NOMO-1 treated with DMSO at 0.1 percent for 48 hours (cell line): ENCODE results near the gene ZNF169.
"Not testable (repeated sequence)": the region's sequence is repeated elsewhere in the genome, so short reads cannot be mapped to it uniquely, and the experiment has no call there.

Experiments
- DNase-seq: peaks from one replicate; lab custom pipeline; 2025; ENCODE audit not compliant: unreplicated experiment; lab: John Stamatoyannopoulos, UW

ZNF169 gene

DNA sequence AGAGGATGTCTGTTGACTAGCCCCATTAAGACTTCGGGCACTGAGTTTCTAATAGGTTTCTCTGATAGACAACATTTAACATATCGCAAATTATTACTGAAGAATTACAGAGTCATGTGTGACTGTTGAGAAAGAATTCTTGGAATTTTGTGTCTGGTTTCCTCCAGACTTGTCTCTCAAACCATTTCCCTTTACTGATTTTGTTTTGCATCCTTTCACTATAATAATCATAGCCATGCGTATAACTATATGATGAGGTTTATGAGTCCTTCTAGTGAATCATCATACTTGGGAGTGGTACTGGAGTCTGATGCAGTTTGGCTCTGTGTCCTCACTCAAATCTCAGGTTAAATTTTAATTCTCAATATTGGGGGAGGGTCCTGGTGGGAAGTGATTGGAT, 27.0 kb downstream of the ZNF169 start:
- no peak for DNase-seq

DNA sequence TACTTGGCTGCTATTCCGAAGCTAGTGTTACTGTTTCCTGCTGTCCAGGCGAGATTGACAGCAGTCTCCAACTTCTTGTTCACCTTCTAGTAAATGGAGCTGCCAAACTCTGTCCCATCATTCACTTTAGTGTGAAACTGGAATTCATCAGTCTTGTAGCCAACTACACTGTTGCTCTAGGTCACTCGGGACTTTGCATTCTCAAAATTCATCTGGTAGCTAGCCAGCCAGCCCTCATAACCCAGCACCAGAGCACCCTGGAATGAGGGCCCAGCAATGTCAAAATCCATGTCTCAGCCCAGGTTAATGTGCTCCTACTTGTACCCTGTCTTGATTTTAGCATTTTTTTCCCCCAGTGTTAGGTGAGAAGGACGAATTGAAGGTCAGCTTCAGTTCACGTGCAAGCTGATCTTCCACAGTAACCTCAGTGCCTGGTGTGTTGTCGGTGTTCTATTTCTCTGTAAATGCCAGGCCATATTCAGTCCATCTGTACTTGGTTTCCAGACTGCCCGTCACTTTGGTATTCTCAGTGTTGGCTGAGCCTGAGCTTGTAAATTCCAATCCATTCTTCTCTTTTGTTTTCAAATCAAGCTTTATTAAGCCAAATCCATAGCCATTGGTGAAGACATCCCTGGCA, 28.9 kb downstream of the ZNF169 start:
- DNase-seq: no peak

DNA sequence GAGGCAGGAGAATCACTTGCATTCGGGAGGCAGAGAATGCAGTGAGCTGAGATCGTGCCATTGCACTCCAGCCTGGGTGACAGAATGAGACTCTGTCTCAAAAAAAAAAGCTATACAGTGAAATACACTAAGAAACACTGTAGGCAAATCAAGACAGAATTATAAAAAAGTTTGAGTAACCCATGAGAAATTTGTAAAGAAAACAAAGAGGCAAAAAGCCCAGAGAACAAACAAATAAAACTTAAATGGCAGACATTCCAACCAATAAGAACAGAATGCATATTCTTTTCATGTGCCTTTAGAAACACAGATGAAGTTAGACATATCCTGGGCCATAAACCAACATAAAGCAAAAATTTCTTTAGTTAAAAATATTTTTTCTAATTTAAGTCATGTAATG, 30.6 kb downstream of the ZNF169 start:
- DNase-seq: no peak

DNA sequence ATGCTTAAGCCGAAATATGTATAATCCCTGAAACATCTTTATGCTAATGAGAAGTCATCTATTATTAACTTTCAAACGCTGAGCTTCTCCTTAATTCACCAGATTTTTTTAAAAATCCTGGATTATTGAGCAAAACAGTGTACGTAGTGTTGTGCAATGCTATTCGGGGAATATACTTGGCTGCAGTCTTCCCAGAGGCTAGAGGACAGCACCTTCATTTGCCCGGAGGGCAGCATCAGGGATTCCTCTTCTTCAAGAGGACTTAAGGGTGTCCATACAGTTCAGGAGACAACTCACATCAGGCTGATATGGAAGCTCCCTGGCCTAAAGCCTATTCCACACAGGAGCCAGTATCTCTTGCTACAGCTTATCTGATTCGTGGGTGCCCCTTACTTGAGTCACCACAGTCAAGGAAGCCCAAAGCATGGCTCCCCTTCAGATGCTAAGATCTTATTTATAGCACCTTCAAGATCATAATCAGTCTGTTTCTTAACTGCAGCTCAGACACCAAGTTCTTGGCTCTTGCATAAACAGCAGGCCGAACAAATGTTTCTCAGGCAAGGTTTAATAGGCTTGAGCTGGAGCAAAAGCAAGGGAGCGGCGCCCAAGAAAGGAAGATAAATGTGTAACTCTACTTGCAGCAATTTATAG, 40.0 kb downstream of the ZNF169 start:
- no peak for DNase-seq

DNA sequence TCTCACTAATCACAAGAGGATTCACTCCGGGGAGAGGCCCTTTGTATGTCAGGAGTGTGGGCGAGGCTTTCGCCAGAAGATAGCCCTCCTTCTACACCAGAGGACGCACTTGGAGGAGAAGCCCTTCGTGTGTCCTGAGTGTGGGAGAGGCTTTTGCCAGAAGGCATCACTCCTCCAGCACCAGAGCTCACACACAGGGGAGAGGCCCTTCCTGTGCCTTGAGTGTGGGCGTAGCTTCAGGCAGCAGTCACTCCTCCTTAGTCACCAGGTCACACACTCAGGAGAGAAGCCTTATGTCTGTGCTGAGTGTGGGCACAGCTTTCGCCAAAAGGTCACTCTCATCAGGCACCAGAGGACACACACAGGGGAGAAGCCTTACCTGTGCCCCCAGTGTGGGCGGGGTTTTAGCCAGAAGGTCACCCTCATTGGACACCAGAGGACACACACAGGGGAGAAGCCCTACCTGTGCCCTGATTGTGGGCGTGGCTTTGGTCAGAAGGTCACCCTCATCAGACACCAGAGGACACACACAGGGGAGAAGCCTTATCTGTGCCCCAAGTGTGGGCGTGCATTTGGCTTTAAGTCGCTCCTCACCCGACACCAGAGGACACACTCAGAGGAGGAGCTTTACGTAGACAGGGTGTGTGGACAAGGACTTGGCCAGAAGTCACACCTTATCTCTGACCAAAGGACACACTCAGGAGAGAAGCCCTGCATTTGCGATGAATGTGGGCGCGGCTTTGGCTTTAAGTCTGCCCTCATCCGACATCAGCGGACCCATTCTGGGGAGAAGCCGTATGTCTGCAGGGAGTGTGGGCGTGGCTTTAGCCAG, 41.6 kb downstream of the ZNF169 start:
- DNase-seq: no peak

DNA sequence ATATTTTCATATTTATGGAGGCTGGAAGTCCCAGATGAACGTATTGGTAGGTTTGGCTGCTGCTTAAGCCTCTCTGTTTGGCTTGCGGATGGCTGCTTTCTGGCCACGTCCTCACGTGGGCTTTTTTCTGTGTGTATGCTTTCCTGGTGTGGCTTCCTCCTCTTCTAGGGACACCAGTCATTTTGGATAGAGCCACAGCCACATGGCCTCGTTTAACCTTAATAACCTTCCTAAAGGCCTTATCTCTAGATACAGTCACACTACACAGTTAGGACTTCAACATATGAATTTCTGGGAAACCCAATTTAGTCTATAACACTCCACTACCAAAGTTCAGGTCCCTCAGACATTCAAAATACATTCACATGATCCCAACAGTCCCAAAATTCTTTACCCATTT, 42.5 kb downstream of the ZNF169 start:
- DNase-seq: no peak

DNA sequence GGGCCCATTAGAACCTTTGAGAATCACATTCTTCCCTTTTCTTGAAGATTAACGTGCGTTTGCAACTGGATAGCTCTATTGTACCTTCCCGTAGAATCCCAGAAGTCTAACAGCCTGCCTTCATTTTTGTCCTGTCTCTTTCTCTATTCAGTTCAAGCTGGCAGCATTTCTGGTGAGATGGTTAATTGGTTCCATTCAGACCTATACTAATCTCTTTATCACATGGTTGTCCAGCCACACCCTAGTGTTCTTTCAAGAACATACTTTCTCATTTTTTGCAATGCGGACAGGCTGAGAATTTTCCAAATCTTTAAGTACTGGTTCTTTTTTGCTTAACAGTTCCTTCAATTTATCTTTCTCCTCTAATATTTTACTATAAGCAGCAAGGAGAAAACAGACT, 43.3 kb downstream of the ZNF169 start:
- DNase-seq: no peak

DNA sequence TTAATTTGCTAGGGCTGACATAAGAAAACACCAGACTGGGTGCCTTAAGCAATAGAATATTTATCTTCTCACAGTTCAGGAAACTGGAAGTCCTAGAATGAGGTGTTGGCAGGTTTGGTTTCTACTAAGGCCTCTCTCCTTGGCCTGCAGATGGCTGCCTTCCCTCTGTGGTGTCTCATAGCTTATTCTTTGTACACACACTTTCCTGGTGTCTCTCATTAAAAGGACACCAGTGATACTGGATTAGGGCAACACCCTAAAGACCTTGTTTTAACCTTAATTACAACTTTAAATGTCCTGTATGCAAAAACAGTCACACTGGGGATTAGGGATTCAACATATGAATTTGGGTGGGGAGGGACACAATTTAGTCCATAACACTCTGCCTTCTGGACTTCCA, 44.2 kb downstream of the ZNF169 start:
- DNase-seq: no peak

DNA sequence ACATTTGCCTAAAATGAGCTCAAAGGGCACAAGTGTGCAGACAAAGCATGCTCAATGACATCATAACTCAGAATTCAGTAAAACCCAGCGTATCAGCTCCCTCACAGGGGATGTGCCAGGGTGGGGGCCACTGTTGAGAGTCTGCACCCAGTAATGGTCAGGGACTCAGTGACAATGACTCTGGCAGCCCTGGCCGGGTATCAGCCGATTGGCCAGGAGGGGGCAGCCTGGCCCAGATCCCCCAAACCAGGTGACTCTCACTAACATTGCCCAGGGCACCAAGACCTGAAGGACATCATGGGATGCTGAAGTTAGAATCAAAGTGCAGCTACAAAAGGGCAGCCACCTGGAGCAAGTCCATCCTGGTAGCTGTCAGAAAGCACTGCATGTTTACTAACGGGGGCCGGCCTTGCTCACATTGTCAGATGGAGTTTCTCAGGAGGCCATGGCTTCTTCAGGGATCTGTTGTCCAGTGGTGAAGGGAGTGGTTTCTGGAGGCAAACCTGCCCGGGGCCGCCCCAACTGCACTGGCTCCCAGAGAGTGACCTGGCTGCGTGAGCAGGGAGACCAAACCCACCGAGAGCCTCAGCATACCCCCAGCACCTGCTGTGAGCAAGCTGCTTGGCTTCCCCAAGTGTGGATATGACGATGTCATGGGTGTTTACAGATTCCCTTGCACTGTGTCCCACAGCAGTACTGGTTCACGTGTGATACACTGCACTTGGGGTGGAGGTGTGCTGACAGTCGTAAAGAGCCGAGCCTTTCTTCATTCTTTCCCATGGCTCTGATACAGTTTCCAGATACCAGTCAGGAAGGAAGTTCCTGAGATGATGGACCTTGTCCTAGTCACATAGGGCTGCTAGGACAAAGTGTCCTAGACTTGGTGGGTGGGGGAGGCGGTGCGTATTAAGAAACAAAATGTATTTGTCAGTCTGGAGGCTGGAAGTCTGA, 56.2 kb downstream of the ZNF169 start:
- DNase-seq: not testable (repeated sequence)

DNA sequence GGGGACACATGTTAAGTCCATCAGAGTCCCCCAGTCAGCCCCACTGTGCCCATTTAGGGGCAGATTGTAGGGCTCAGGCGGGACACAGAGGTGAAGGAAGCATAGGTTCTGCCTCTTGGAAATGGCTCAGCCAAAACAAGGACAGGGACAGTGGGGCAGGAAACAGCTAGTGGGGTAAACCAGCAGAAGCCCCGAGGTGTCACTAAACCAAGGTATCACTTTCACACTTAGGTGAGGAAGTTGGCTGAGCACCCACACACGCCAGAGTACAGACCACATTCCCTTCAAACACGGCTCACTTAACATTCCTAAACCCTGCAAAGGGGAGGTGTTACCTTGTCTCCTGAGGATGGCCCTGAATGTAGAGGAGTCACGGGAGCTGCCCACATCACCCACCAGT, 57.1 kb downstream of the ZNF169 start:
- not testable (repeated sequence) for DNase-seq

DNA sequence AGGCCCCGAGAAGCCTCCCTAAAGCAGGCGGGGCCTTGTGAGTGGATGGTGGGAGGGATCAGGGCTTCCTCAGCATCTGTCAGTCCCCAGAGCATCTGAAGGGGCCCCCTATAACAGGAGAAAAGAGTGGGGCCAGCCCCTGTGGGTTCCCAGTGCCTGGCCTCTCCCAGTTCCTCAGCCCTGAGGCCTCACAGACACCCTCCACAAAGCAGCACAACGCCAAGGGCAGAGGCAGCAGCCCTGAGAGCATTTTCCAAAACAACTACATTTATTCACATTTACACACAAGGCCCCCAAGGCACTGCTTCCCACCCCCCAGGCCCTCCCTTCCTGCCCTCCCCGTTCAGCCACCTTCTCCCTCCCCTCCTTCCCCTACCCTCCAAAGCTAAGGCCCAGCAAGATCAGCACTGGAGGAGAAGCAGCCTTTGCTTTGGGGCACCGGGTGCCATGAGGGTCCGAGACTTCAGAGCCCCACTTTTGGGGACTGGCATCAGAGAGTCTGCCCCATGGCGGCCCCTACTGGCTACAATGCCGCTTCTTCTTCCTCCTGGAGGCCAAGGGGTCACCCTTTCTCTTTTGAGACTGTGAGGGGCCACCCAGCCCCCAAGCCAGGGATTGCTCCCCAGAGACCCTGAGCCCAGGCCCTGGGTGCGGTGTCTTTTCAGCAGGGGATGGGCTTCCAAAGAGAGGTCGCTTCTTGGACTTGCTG, 59.0 kb downstream of the ZNF169 start:
- DNase-seq: not testable (repeated sequence)

DNA sequence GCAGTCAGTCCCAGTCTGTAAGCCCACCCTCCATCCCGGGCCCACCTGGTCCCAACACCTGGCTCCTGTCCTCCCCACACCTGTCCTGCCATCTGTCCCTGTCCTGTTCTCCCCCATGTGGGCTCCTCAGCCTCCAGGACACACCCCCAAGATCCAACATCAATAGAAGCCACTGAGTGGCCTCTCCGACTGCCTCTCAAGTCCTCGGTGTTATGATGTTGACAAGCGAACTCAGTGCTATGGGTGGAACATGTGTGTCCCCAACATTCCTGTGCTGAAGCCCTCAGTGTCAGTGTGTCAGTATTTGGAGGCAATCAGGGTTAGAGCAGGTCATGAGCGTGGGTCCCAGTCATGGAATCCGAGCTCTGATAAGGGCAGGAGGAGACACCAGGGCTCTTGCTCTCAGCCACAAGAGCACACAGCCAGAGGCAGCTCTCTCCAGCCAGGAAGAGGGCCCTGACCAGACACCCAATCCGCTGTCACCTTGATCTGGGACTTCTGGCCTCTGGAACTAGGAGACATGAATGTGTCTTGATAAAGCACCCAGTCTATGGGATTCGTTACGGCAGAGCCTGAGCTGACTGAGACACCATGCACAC, 63.3 kb downstream of the ZNF169 start:
- not testable (repeated sequence) for DNase-seq

DNA sequence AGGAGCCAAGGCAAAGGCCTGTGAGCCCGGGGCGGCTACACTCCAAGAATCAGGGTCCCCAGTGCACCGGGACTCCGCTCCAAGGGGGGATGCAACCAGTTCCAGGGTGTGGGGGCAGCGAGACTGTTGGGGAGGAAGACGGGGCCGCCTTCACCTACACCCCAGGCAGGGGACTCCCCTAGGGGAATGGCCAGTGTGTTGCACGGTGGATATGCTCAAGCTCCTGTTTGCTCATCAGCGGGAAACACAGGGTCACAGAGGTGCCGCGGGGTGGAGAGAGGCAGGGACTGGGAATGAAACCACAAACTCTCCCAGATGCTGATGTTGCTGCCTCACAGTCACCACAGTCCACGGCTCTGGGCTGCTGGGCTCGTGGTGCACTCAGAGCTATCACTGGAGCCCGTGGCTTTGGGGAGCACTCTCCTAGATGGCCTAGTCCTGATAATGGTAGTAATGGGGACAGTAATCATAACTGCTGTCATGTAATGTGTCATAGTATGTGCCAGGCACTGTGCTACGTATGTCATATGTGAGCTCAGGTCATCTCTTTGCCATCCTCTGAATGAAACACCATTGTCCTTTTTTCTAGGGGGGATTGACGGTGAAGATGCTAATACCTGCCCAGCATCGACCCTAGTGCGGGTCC, 64.2 kb downstream of the ZNF169 start:
- not testable (repeated sequence) for DNase-seq

DNA sequence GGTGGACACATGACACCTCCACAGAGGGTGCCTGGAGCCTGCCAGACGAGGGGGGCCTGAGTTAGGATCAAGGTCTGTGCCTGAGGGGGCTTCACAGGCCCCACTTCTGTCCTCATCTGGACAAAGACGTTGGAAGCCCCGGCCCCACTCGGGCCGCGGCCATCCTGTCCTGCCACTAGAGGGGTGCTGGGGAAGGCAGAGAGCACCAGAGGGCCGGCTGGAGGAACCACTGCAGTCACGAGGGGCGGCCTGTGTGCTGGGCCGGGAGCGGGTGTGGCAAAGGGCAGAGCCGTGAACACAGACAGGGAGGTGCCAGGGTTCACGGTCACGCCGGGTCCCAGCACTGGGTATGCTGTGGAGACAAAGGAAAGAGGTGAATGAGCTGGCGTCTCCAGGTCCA, 66.5 kb downstream of the ZNF169 start:
- DNase-seq: not testable (repeated sequence)

DNA sequence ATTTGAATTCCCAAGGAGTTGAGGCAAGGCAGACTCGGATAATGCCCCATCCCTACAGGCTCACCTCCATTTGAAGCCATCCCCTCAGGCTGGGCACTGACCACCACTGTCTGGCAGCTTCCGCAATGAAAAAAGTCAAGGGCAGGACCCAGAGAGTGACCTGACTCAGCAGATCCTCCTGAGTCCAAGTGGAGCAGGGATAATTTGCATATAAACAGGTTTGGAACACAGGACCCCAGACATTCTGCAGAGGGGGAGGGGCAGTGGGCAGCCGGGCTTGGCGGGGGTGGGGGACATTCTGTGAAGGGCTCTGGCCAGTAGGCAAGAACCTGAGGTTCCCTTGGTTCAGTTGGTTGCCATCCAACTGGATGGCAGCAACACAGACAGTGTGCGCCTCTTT, 69.4 kb downstream of the ZNF169 start, which contains the start of gene NUTM2F:
Gene NUTM2F, minus strand, starts transcription at position 101 of the 400 bp plus-strand sequence. Its CDS starts 21 bp downstream, at position 80.
- not testable (repeated sequence) for DNase-seq

DNA sequence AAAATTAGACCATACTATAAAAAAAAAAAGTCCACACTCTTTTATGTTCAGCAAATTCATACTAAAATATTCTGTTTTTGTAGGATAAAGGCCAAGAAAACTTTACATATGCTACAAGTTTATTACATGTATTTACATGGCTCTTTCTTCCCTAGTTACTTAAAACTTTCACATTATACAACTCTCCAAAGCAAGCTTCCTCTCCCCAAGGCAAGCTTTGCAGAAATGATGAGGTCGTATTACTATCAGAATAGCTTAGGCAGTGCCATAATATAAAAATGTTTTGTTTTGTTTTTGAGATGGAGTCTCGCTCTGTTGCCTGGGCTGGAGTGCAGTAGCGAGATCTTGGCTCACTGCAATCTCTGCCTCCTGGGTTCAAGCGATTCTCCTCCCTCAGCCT, 77.3 kb downstream of the ZNF169 start:
- not testable (repeated sequence) for DNase-seq

DNA sequence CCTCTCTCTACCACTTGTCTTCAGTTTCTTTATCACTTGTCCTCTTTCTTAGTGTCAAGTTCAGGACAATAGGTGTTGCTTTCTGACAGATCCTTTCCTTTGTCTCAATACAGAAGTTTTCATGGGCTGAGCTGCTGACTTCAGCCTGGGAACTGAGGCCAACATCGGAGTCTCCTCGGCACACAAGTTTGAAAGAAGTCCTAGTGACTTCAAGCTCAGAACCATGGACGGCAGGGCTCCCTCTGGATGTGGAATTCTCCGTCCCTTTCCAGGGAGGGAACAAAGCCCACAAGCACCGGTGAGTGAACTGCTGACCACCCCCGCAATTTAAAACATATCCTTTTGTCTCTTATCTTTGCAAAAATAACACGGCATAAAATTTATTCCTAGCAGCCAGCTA, 79.6 kb downstream of the ZNF169 start:
- DNase-seq: not testable (repeated sequence)

DNA sequence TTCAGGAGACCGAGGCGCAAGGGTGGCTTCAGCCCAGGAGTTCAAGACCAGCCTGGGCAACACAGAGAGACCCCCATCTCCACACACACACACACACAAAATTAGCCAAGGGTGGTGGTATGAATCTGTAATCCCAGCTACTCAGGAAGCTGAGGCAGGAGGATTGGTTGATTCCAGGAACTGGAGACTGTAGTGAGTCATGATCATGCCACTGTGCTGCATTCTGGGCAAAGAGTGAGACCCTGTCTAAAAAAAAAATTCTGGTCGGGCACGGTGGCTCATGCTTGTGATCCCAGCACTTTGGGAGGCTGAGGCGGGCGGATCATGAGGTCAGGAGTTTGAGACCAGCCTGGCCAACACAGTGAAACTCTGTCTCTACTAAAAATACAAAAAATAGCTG, 80.6 kb downstream of the ZNF169 start:
- DNase-seq: not testable (repeated sequence)

DNA sequence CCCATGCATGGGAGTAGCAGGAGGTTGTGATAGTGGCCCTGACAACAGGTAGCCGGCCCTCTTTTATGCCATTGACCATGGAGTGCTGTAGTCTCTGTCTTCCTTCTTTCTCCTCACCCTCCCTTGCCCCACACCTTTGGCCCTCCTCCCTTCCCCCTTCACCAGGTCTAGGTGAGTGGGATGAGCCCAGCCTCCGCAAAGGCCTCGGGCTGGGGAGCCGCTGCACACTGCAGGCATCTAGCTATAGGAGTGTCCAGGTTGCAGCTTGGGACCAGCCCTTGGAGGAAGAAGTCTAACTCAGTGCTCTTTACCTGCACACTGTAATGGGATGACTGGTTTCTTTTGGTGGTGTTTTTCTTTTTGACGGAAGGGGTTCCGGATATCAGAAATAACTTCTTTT, 81.7 kb downstream of the ZNF169 start:
- not testable (repeated sequence) for DNase-seq
